Neural cell (in vitro differentiated cells): ENCODE measurements around the gene ABHD17B. TPM values are rescaled to one million over a fixed set of nuclear protein-coding genes. Genes with fewer than 3 reads are reported as not detected.

Experiments
- H2AFZ ChIP-seq: fragments of 200-600, 300-800 bp; sonication (generic), shearing (Covaris generic); 2 replicates; pipeline ENCODE4 v1.6.0; 2014; ENCODE audit warnings: low read depth, mild to moderate bottlenecking, antibody characterized with exemption, low read length, moderate library complexity
- H3F3A ChIP-seq: fragments of 200-600 bp; shearing (Covaris generic); 2 replicates; pipeline ENCODE4 v1.6.1; 2016; ENCODE audit warnings: mild to moderate bottlenecking, moderate library complexity, mixed read lengths, antibody characterized with exemption, low read length; ENCODE audit not compliant: insufficient read depth, poor library complexity, severe bottlenecking
- H3K27ac ChIP-seq: fragments of 200-600, 300-800 bp; sonication (generic), shearing (Covaris generic); 2 replicates; pipeline ENCODE4 v1.5.1; 2014; ENCODE audit warnings: mild to moderate bottlenecking, low read length, moderate library complexity
- H3K27me3 ChIP-seq: fragments of 300-800, 200-600 bp; sonication (generic), shearing (Covaris generic); 2 replicates; pipeline ENCODE4 v1.6.0; 2014; ENCODE audit warnings: mild to moderate bottlenecking, low read depth, low read length, moderate library complexity; ENCODE audit not compliant: insufficient read depth
- H3K36me3 ChIP-seq: fragments of 300-800, 200-600 bp; sonication (generic), shearing (Covaris generic); 2 replicates; pipeline ENCODE4 v1.5.1; 2014; ENCODE audit warnings: mild to moderate bottlenecking, antibody characterized with exemption, low read length, moderate library complexity; ENCODE audit not compliant: insufficient read depth
- H3K4me2 ChIP-seq: fragments of 300-800, 200-600 bp; sonication (generic), shearing (Covaris generic); 2 replicates; pipeline ENCODE4 v1.6.0; 2014; ENCODE audit warnings: mild to moderate bottlenecking, low read length
- H3K4me3 ChIP-seq: fragments of 300-800, 200-600 bp; sonication (generic), shearing (Covaris generic); 2 replicates; pipeline ENCODE4 v1.5.1; 2014; ENCODE audit warnings: mild to moderate bottlenecking, low read length, moderate library complexity
- H3K79me2 ChIP-seq: fragments of 200-600 bp; shearing (Covaris generic); replicated peaks from 2 replicates; pipeline ENCODE4 v1.6.0; 2014; ENCODE audit warnings: mild to moderate bottlenecking, low read length, moderate library complexity; ENCODE audit not compliant: insufficient read depth
- H3K9ac ChIP-seq: fragments of 300-800, 200-600 bp; sonication (generic), shearing (Covaris generic); 2 replicates; pipeline ENCODE4 v1.6.1; 2016; ENCODE audit warnings: mild to moderate bottlenecking, low read length, mixed read lengths
- H3K9me2 ChIP-seq: fragments of 200-600 bp; shearing (Covaris generic); 2 replicates; pipeline ENCODE4 v1.6.1; 2016; ENCODE audit warnings: mild to moderate bottlenecking, low read length, mixed read lengths; ENCODE audit not compliant: insufficient read depth
- H3K9me3 ChIP-seq: fragments of 200-600, 300-800 bp; sonication (generic), shearing (Covaris generic); 2 replicates; pipeline ENCODE4 v1.6.1; 2016; ENCODE audit warnings: mild to moderate bottlenecking, mixed run types, low read length, moderate library complexity, mixed read lengths
- H4K20me1 ChIP-seq: fragments of 200-600 bp; shearing (Covaris generic); 2 replicates; pipeline ENCODE4 v1.6.1; 2016; ENCODE audit warnings: mild to moderate bottlenecking, mixed run types; ENCODE audit not compliant: insufficient read depth
- EP300 ChIP-seq: fragments of 450-650 bp; conservative IDR thresholded peaks from 2 replicates; pipeline ENCODE4 v1.6.1; 2014; ENCODE audit warnings: antibody characterized with exemption, mild to moderate bottlenecking, moderate library complexity; ENCODE audit not compliant: poor library complexity, severe bottlenecking
- EZH2 ChIP-seq: fragments of 200-600, 300-800 bp; shearing (Covaris generic), sonication (generic); IDR thresholded peaks from 2 replicates; pipeline ENCODE4 v1.6.1; 2014; ENCODE audit warnings: antibody characterized with exemption, low read length, borderline replicate concordance, mild to moderate bottlenecking; ENCODE audit not compliant: insufficient read depth, poor library complexity, severe bottlenecking
- MXI1 ChIP-seq: fragments of 450-650 bp; conservative IDR thresholded peaks from 2 replicates; pipeline ENCODE4 v1.6.1; 2014; ENCODE audit warnings: antibody characterized with exemption, mild to moderate bottlenecking; ENCODE audit not compliant: poor library complexity, severe bottlenecking
- POLR2AphosphoS5 ChIP-seq: IDR thresholded peaks from 2 replicates; pipeline ENCODE4 v1.6.1; 2012
- RAD21 ChIP-seq: fragments of 450-650 bp; conservative IDR thresholded peaks from 2 replicates; pipeline ENCODE4 v1.6.1; 2014; ENCODE audit warnings: antibody characterized with exemption, mild to moderate bottlenecking, moderate library complexity
- SMC3 ChIP-seq: fragments of 450-650 bp; conservative IDR thresholded peaks from 2 replicates; pipeline ENCODE4 v1.6.1; 2014; ENCODE audit warnings: antibody characterized with exemption, mild to moderate bottlenecking, moderate library complexity; ENCODE audit not compliant: poor library complexity
- TAF1 ChIP-seq: IDR thresholded peaks from 2 replicates; pipeline ENCODE4 v1.6.1; 2012; ENCODE audit warnings: low read depth
- polyA plus RNA-seq: library from polyadenylated mRNA; depleted of rRNA; stranded (reverse); fragments of >200 nt; gene quantifications from 2 replicates; pipeline ENCODE4 v1.2.3, GENCODE V29; 2014
- TF ChIP-seq, protein P1 (sequence below): IDR thresholded peaks from 2 replicates; pipeline ENCODE4 v1.6.1; 2012; ENCODE audit warnings: borderline replicate concordance
- TF ChIP-seq, protein P2 (sequence below): fragments of 450-650 bp; IDR thresholded peaks from 2 replicates; pipeline ENCODE4 v1.5.1; 2014; ENCODE audit warnings: antibody characterized with exemption, mild to moderate bottlenecking, moderate library complexity; ENCODE audit not compliant: poor library complexity, severe bottlenecking

The ABHD17B gene
- polyA plus RNA-seq, 1 donor from 2014 or later: 53.0 TPM

DNA sequence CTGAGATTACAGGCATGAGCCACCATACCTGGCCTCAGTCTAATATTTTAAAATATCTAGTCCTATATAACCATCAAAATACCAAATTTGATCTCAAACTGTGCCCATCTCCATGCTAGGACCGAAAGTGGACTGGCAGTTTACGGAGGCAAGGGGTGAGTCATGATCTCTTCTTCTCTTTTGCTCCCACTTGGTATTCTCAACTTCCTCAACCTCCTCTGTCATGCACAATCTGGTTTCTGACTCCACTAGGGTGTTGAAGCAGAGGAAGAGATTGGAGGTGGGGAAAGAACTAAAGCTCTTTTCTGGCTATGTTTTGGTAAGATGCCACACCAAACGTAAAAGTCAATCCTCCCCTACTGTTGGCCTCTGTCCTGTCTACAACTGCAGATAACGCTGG is 86.7 kb downstream of the ABHD17B start:
- Histone ChIP-seq H4K20me1 (no peaks in the 10 kb centered on the region), H3K9me3 (no peaks in the 10 kb centered on the region), H3K9ac (no peak overlapping the region), H3K9me2 (no peaks in the 10 kb centered on the region), H3K27ac (no peak overlapping the region), H3K27me3 (no peaks in the 10 kb centered on the region), H3K79me2 (no peaks in the 10 kb centered on the region), H3K4me2 (no peak overlapping the region), H3K4me3 (no peak overlapping the region), H2AFZ (no peak overlapping the region), H3F3A (no peaks in the 10 kb centered on the region), H3K36me3 (no peaks in the 10 kb centered on the region)
- no peak for TF ChIP-seq EZH2
- TF ChIP-seq MXI1: no peak
- no peak for TF ChIP-seq EP300
- TF ChIP-seq SMC3: no peak
- TF ChIP-seq POLR2AphosphoS5: no peak
- no peak for TF ChIP-seq RAD21

DNA sequence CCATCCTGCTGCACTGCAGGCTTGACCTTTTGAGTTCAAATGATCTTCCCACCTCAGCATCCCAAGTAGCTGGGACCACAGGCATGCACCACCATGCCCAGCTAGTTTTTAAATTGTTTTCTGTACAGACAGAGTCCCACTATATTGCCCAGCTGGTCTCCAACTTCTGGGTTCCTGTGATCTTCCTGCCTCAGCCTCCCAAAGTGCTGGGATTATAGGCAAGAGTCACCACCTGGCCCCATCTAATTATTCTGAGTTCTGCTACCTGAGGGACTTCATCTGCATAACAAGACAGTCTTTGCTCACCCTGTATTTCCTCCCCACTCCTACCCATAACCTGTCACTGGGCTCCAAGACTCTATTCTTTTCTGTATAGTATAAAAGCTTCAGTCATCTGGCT is 88.1 kb downstream of the ABHD17B start:
- H3K36me3 ChIP-seq: no peaks in the 10 kb centered on the region
- H3K27ac ChIP-seq: no peak overlapping the region
- no peak overlapping the region for H3K4me2 ChIP-seq
- no peaks in the 10 kb centered on the region for H3F3A ChIP-seq
- no peaks in the 10 kb centered on the region for H3K79me2 ChIP-seq
- no peak overlapping the region for H3K9ac ChIP-seq
- H3K9me3 ChIP-seq: no peaks in the 10 kb centered on the region
- H3K4me3 ChIP-seq: no peak overlapping the region
- H3K9me2 ChIP-seq: no peaks in the 10 kb centered on the region
- TF ChIP-seq, protein P1, sequence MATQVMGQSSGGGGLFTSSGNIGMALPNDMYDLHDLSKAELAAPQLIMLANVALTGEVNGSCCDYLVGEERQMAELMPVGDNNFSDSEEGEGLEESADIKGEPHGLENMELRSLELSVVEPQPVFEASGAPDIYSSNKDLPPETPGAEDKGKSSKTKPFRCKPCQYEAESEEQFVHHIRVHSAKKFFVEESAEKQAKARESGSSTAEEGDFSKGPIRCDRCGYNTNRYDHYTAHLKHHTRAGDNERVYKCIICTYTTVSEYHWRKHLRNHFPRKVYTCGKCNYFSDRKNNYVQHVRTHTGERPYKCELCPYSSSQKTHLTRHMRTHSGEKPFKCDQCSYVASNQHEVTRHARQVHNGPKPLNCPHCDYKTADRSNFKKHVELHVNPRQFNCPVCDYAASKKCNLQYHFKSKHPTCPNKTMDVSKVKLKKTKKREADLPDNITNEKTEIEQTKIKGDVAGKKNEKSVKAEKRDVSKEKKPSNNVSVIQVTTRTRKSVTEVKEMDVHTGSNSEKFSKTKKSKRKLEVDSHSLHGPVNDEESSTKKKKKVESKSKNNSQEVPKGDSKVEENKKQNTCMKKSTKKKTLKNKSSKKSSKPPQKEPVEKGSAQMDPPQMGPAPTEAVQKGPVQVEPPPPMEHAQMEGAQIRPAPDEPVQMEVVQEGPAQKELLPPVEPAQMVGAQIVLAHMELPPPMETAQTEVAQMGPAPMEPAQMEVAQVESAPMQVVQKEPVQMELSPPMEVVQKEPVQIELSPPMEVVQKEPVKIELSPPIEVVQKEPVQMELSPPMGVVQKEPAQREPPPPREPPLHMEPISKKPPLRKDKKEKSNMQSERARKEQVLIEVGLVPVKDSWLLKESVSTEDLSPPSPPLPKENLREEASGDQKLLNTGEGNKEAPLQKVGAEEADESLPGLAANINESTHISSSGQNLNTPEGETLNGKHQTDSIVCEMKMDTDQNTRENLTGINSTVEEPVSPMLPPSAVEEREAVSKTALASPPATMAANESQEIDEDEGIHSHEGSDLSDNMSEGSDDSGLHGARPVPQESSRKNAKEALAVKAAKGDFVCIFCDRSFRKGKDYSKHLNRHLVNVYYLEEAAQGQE: no peak
- no peak for TF ChIP-seq TAF1
- no peak for TF ChIP-seq SMC3
- no peak for TF ChIP-seq EP300
- TF ChIP-seq, protein P2, sequence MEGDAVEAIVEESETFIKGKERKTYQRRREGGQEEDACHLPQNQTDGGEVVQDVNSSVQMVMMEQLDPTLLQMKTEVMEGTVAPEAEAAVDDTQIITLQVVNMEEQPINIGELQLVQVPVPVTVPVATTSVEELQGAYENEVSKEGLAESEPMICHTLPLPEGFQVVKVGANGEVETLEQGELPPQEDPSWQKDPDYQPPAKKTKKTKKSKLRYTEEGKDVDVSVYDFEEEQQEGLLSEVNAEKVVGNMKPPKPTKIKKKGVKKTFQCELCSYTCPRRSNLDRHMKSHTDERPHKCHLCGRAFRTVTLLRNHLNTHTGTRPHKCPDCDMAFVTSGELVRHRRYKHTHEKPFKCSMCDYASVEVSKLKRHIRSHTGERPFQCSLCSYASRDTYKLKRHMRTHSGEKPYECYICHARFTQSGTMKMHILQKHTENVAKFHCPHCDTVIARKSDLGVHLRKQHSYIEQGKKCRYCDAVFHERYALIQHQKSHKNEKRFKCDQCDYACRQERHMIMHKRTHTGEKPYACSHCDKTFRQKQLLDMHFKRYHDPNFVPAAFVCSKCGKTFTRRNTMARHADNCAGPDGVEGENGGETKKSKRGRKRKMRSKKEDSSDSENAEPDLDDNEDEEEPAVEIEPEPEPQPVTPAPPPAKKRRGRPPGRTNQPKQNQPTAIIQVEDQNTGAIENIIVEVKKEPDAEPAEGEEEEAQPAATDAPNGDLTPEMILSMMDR: no peak
- TF ChIP-seq RAD21: no peak
- TF ChIP-seq POLR2AphosphoS5: no peak
- no peak for TF ChIP-seq MXI1
- TF ChIP-seq EZH2: no peak
- no peaks in the 10 kb centered on the region for H3K27me3 ChIP-seq
- H2AFZ ChIP-seq: no peak overlapping the region
- H4K20me1 ChIP-seq: no peaks in the 10 kb centered on the region

DNA sequence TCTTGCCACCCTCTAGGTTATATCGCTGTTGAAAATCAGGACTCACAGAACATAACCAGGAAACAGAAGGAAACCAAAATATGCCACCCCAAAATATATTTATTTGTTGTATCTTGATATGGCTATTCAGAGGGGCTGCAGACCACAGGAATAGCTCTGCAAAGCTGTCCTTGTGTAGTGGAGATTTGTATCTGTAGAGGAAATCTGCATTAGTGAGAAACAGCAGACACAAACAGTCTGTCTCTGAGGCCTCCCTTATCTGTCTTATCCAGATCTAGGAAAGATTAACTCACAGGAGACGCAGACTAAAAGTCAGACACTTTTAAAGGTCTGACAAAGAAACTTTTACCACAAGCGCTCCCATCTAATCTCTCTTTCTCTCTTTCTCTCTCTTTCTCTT is 88.5 kb downstream of the ABHD17B start:
- H3F3A ChIP-seq: no peaks in the 10 kb centered on the region
- no peak for TF ChIP-seq POLR2AphosphoS5
- TF ChIP-seq EP300: no peak
- TF ChIP-seq, protein P1: no peak
- no peak for TF ChIP-seq SMC3
- no peak for TF ChIP-seq TAF1
- no peak for TF ChIP-seq RAD21
- TF ChIP-seq MXI1: no peak
- TF ChIP-seq EZH2: no peak
- TF ChIP-seq, protein P2: no peak
- H3K4me2 ChIP-seq: no peak overlapping the region
- no peak overlapping the region for H3K4me3 ChIP-seq
- H3K79me2 ChIP-seq: no peaks in the 10 kb centered on the region
- H3K9me3 ChIP-seq: no peaks in the 10 kb centered on the region
- no peak overlapping the region for H2AFZ ChIP-seq
- no peaks in the 10 kb centered on the region for H3K9me2 ChIP-seq
- H3K27me3 ChIP-seq: no peaks in the 10 kb centered on the region
- no peaks in the 10 kb centered on the region for H4K20me1 ChIP-seq
- H3K36me3 ChIP-seq: no peaks in the 10 kb centered on the region
- H3K9ac ChIP-seq: no peak overlapping the region
- no peak overlapping the region for H3K27ac ChIP-seq
